Endothelial cell of umbilical vein (primary cell): Measurements from ENCODE around the gene KRT79. TPM values are rescaled to one million over a fixed set of nuclear protein-coding genes. Genes with fewer than 3 reads are reported as not detected.

Experiments
- BruUV-seq: library from RNA; stranded (reverse); fragments of 400-500 nt; replicated peaks from 2 replicates; lab custom pipeline; 2021; lab: Mats Ljungman, UMichigan
- CTCF ChIA-PET: fragments of 300-600, 350-600 bp; sonication (Branson Sonifier 250); formaldehyde crosslinking; loops from one replicate; lab custom pipeline; 2021; ENCODE audit warnings: antibody characterized with exemption, inconsistent platforms; lab: Charles Lee
- POLR2A ChIA-PET: fragments of 300-600, 350-600 bp; sonication (Branson Sonifier 250); formaldehyde crosslinking; loops from one replicate; lab custom pipeline; 2021; ENCODE audit warnings: antibody characterized with exemption, inconsistent platforms; lab: Charles Lee
- DNase-seq: peaks from one replicate; pipeline ENCODE4 v3.0.0-alpha.2; 2011; ENCODE audit warnings: low read depth, low spot score
- FAIRE-seq: peaks from 2 replicates; lab custom pipeline; 2011; peaks lifted over from hg19 to GRCh38; lab: Jason Lieb, UNC
- H2AFZ ChIP-seq: 2 replicates; pipeline ENCODE4 v1.6.0; 2012; ENCODE audit warnings: low read depth, low read length, control low read depth, inconsistent platforms
- H3K27ac ChIP-seq: 2 replicates; pipeline ENCODE4 v1.5.1; 2011; ENCODE audit warnings: low read depth, mild to moderate bottlenecking, control low read depth, low read length, moderate library complexity; ENCODE audit not compliant: insufficient read depth
- H3K27me3 ChIP-seq, 2 experiments: 2 replicates each; pipeline versions ENCODE4 v1.6.0 to v1.6.1; 2011; ENCODE audit warnings: low read length in 2 of 2, mixed read lengths in 1 of 2; ENCODE audit not compliant: control insufficient read depth in 2 of 2, insufficient read depth in 2 of 2
- H3K36me3 ChIP-seq, 2 experiments: 2 replicates in 1 of 2; 3 replicates in 1 of 2; pipeline ENCODE4 v1.5.1; 2011; ENCODE audit warnings: low read length in 2 of 2, mild to moderate bottlenecking in 1 of 2, moderate library complexity in 1 of 2; ENCODE audit not compliant: control insufficient read depth in 2 of 2, insufficient read depth in 2 of 2; ENCODE audit errors: extremely low read depth in 1 of 2
- H3K4me1 ChIP-seq: 3 replicates; pipeline ENCODE4 v1.5.1; 2011; ENCODE audit warnings: mild to moderate bottlenecking, low read length; ENCODE audit not compliant: control insufficient read depth, insufficient read depth; ENCODE audit errors: extremely low read depth
- H3K4me2 ChIP-seq: 2 replicates; pipeline ENCODE4 v1.6.1; 2011; ENCODE audit warnings: low read length, control low read depth, mixed read lengths; ENCODE audit not compliant: insufficient read depth
- H3K4me3 ChIP-seq, 3 experiments: fragments of 200-600 bp in 1 of 3; sonication (generic), shearing (Covaris generic) in 1 of 3; replicated peaks in 1 of 3; 2 replicates each; pipeline ENCODE4 v1.5.1; 2011 to 2016; ENCODE audit warnings: control low read depth in 3 of 3, low read length in 3 of 3, mild to moderate bottlenecking in 2 of 3, inconsistent platforms in 1 of 3, low read depth in 1 of 3, moderate library complexity in 1 of 3; ENCODE audit not compliant: insufficient read depth in 1 of 3
- H3K79me2 ChIP-seq: 2 replicates; pipeline ENCODE4 v1.6.0; 2012; ENCODE audit warnings: low read length, inconsistent platforms; ENCODE audit not compliant: control insufficient read depth, insufficient read depth
- H3K9ac ChIP-seq: replicated peaks from 2 replicates; pipeline ENCODE3; 2011; ENCODE audit warnings: low read length, control low read depth; ENCODE audit not compliant: insufficient read depth; ENCODE audit errors: extremely low read depth
- H3K9me1 ChIP-seq: replicated peaks from 3 replicates; pipeline ENCODE4 v1.6.0; 2011; ENCODE audit warnings: mild to moderate bottlenecking, low read length; ENCODE audit not compliant: control insufficient read depth, insufficient read depth; ENCODE audit errors: extremely low read depth
- H3K9me3 ChIP-seq: replicated peaks from 2 replicates; pipeline ENCODE4 v1.5.1; 2012; ENCODE audit warnings: low read length, inconsistent platforms; ENCODE audit not compliant: control insufficient read depth, insufficient read depth
- H4K20me1 ChIP-seq: replicated peaks from 2 replicates; pipeline ENCODE3; 2011; ENCODE audit warnings: mild to moderate bottlenecking, low read length; ENCODE audit not compliant: control insufficient read depth, insufficient read depth; ENCODE audit errors: extremely low read depth
- CTCF ChIP-seq, 2 donors: IDR thresholded peaks; 1 replicate in 1 of 2; 2 replicates in 1 of 2; pipeline ENCODE4 v1.5.1; 2011; ENCODE audit warnings: low read length in 2 of 2, mild to moderate bottlenecking in 2 of 2, moderate library complexity in 2 of 2, control low read depth in 1 of 2, inconsistent platforms in 1 of 2, low read depth in 1 of 2; ENCODE audit not compliant: insufficient read depth in 1 of 2; ENCODE audit errors: extremely low read depth in 1 of 2
- EZH2 ChIP-seq: IDR thresholded peaks from 2 replicates; pipeline ENCODE4 v1.6.1; 2012; ENCODE audit warnings: borderline replicate concordance, low read depth, mild to moderate bottlenecking, moderate library complexity, low read length, inconsistent platforms; ENCODE audit not compliant: severe bottlenecking
- FOS ChIP-seq: IDR thresholded peaks from 2 replicates; pipeline ENCODE4 v1.6.1; 2011; ENCODE audit warnings: mild to moderate bottlenecking, low read length, moderate library complexity, borderline replicate concordance; ENCODE audit not compliant: insufficient read depth
- GATA2 ChIP-seq: IDR thresholded peaks from 2 replicates; pipeline ENCODE4 v1.7.0; 2011; ENCODE audit warnings: low read depth, mild to moderate bottlenecking, moderate library complexity, mixed read lengths, low read length; ENCODE audit not compliant: insufficient read length, insufficient read depth
- JUN ChIP-seq: IDR thresholded peaks from 2 replicates; pipeline ENCODE4 v1.6.1; 2011; ENCODE audit warnings: borderline replicate concordance, low read depth; ENCODE audit not compliant: insufficient read length, insufficient read depth
- MAX ChIP-seq: IDR thresholded peaks from 2 replicates; pipeline ENCODE4 v1.6.1; 2011; ENCODE audit not compliant: insufficient read depth, insufficient read length
- MYC ChIP-seq: IDR thresholded peaks from one replicate; pipeline ENCODE4 v1.6.1; 2011; ENCODE audit warnings: mild to moderate bottlenecking, low read depth, low read length
- POLR2A ChIP-seq: IDR thresholded peaks from 2 replicates; pipeline ENCODE4 v1.6.1; 2012; ENCODE audit warnings: low read depth, mild to moderate bottlenecking, control low read depth, low read length
- POLR2AphosphoS5 ChIP-seq: IDR thresholded peaks from 2 replicates; pipeline ENCODE4 v1.6.1; 2012; ENCODE audit warnings: low read depth, mild to moderate bottlenecking, control low read depth, low read length, moderate library complexity; ENCODE audit not compliant: insufficient read depth
- dilution Hi-C: fragments of 300-500 bp; cut with MboI; formaldehyde crosslinking; loops from one replicate; pipeline ENCODE4 v1.15.0; 2019; ENCODE audit warnings: low sequenced_read_pairs; ENCODE audit not compliant: extremely low pct_ligation_motif_present
- intact Hi-C: fragments of 100-400 bp; cut with micrococcal nuclease; formaldehyde crosslinking; loops from one replicate; pipeline ENCODE4 v1.10.0; 2022
- polyA plus RNA-seq, 4 experiments: library from polyadenylated mRNA; depleted of rRNA in 3 of 4; stranded (reverse) in 3 of 4; unstranded in 1 of 4; fragments of >200 nt; gene quantifications; 2 replicates each; pipeline versions ENCODE4 v1.2.1 to v1.2.3, GENCODE V29; 2011 to 2012; ENCODE audit warnings: missing spikeins in 1 of 4
- total RNA-seq: library from RNA; stranded (reverse); gene quantifications from 2 replicates; pipeline ENCODE4 v1.2.3, GENCODE V29; 2021

KRT79 gene
- total and polyA plus RNA-seq, 2 donors (not counting 3 experiments of a cell fraction or from before 2014, with no cell fraction given): not detected

- H3K4me3 ChIP-seq: no peak overlapping the region
- no TSS peak for BruUV-seq
- peaks cover 0 to 5% of the 10 kb centered on the region in 2 experiments for H3K27me3 ChIP-seq
- TF ChIP-seq CTCF (IDR thresholded peaks at IDR 0.05; ENCODE audit: extremely low read depth in 1 of 2, insufficient read depth in 1 of 2, low read depth in 1 of 2, low read length in 2 of 2) (no peak), FOS (no peak), MYC (no peak), MAX (no peak), POLR2A (no peak), JUN (no peak), POLR2AphosphoS5 (no peak), EZH2 (no peak), GATA2 (no peak)
- CTCF ChIA-PET: interaction anchor here (0.7 to 1.0 kb wide), 2 partner anchors 60 to 459 kb away, joined by 3 read pairs; no protein-coding TSS in a partner anchor
- no peaks in the 10 kb centered on the region for H3K36me3 ChIP-seq
- no peak overlapping the region for H3K4me2 ChIP-seq
- POLR2A ChIA-PET: no interaction called here
- H3K9me3 ChIP-seq: no peaks in the 10 kb centered on the region
- dilution Hi-C loops: no loop called here
- H2AFZ ChIP-seq: no peak overlapping the region
- intact Hi-C loops: no loop called here
- H3K79me2 ChIP-seq: no peaks in the 10 kb centered on the region
- DNase-seq: no peak
- no peak for FAIRE-seq
- H4K20me1 ChIP-seq: no peaks in the 10 kb centered on the region
- H3K4me1 ChIP-seq: no peaks in the 10 kb centered on the region
- H3K27ac ChIP-seq: no peak overlapping the region
- no peak overlapping the region for H3K9ac ChIP-seq
- H3K9me1 ChIP-seq: no peaks in the 10 kb centered on the region
These were observed 28.4 kb downstream of the KRT79 start for GRCh38 chr12:52805739-52806138.
